Body of pancreas (tissue), 4 donors: Measurements from ENCODE around the gene RHOBTB3. TPM values are rescaled to one million over a fixed set of nuclear protein-coding genes. Genes with fewer than 3 reads are reported as not detected.

Source experiments
- ATAC-seq: fragments of 150-250 bp; one replicate; pipeline ENCODE4 v1.9.1; 2016
- DNase-seq, 4 donors: peaks; one replicate each; pipeline ENCODE4 v3.0.0-alpha.2; 2019
- H3K27ac ChIP-seq, 4 donors: fragments of 200-600 bp; sonication (generic); 1 replicate in 3 of 4; 2 replicates in 1 of 4; pipeline versions ENCODE4 v1.5.1 to v1.6.1; 2016 to 2019; ENCODE audit warnings: mild to moderate bottlenecking in 1 of 4, mixed read lengths in 1 of 4, moderate library complexity in 1 of 4
- H3K27me3 ChIP-seq, 2 donors: fragments of 200-600 bp; sonication (generic); one replicate each; pipeline ENCODE4 v1.6.0; 2016; ENCODE audit warnings: mild to moderate bottlenecking in 1 of 2
- H3K36me3 ChIP-seq, 2 donors: fragments of 200-600 bp; sonication (generic); replicated peaks in 1 of 2; 2 replicates each; pipeline ENCODE4 v1.5.1; 2016; ENCODE audit warnings: low read depth in 2 of 2; ENCODE audit not compliant: insufficient read depth in 1 of 2
- H3K4me1 ChIP-seq: fragments of 200-600 bp; sonication (generic); one replicate; pipeline ENCODE4 v1.6.0; 2016
- H3K4me3 ChIP-seq, 2 donors: fragments of 200-600 bp; sonication (generic); 1 replicate in 1 of 2; 2 replicates in 1 of 2; pipeline ENCODE4 v1.5.1; 2016 to 2019
- H3K9me3 ChIP-seq, 3 donors: fragments of 200-600 bp; sonication (generic); 1 replicate in 2 of 3; 2 replicates in 1 of 3; pipeline ENCODE4 v1.5.1; 2016
- POLR2A ChIP-seq, 3 donors: fragments of 450-650 bp; IDR thresholded peaks; one replicate each; pipeline ENCODE4 v1.6.1; 2016; ENCODE audit warnings: antibody characterized with exemption in 3 of 3, mild to moderate bottlenecking in 2 of 3
- WGBS, 2 donors: methylation state at CpG; one replicate each; pipeline ENCODE4 v1.1.5; 2017; 5-methylcytosine and 5-hydroxymethylcytosine counted together
- intact Hi-C: fragments of 100-400 bp; cut with DNase I; formaldehyde crosslinking; loops from one replicate; pipeline ENCODE4 v1.15.1; 2023
- total RNA-seq, 2 donors: library from RNA; depleted of rRNA; stranded (reverse); fragments of >200 nt; gene quantifications; one replicate each; pipeline ENCODE4 v1.1.0, GENCODE V29; 2016
- TF ChIP-seq, protein P1 (sequence below), 7 experiments: fragments of 450-650 bp in 4 of 7; fragments of 200-600 bp in 3 of 7; sonication (generic) in 3 of 7; IDR thresholded peaks; one replicate each; pipeline ENCODE4 v1.5.1; 2016 to 2019; ENCODE audit warnings: antibody characterized with exemption in 7 of 7

The RHOBTB3 gene
- total RNA-seq, 2 donors from 2014 or later, result 153 to 196 TPM

DNA sequence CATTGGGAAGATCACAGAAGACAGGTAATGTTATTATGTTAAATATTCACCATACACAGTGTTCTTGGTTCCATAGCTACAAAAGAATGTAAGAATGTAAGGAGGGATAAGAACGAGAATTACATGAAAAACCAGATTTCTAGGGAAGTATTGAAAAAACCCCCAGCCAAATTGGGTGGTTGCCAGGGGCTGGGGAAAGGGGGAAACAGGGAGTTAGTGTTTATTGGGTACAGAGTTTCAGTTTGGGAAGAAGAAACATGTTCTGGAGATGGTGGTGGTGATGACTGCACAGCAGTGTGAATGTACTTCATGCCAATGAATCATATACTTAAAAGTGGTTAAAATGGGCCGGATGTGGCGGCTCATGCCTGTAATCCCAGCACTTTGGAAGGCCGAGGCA, 51.0 kb downstream of the RHOBTB3 start:
- Histone ChIP-seq H3K4me3 (no peak overlapping the region), H3K27ac (no peak overlapping the region), H3K9me3 (no peaks in the 10 kb centered on the region), H3K4me1 (peaks cover 31% of the 10 kb centered on the region), H3K27me3 (no peaks in the 10 kb centered on the region), H3K36me3 (peaks cover 0 to 16% of the 10 kb centered on the region in 2 donors)
- 84 to 93% methylated on average over 4 of the region's 4 CpGs for WGBS, 2 donors
- no peak for TF ChIP-seq POLR2A (IDR thresholded peaks at IDR 0.05)
- TF ChIP-seq, protein P1, sequence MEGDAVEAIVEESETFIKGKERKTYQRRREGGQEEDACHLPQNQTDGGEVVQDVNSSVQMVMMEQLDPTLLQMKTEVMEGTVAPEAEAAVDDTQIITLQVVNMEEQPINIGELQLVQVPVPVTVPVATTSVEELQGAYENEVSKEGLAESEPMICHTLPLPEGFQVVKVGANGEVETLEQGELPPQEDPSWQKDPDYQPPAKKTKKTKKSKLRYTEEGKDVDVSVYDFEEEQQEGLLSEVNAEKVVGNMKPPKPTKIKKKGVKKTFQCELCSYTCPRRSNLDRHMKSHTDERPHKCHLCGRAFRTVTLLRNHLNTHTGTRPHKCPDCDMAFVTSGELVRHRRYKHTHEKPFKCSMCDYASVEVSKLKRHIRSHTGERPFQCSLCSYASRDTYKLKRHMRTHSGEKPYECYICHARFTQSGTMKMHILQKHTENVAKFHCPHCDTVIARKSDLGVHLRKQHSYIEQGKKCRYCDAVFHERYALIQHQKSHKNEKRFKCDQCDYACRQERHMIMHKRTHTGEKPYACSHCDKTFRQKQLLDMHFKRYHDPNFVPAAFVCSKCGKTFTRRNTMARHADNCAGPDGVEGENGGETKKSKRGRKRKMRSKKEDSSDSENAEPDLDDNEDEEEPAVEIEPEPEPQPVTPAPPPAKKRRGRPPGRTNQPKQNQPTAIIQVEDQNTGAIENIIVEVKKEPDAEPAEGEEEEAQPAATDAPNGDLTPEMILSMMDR (IDR thresholded peaks at IDR 0.05), result no peak
- intact Hi-C loops, result loop anchor here (2.0 kb wide), 1 partner anchor 57 kb away; no protein-coding TSS in a partner anchor
- no peak for ATAC-seq
- no peak for DNase-seq

GRCh38 chr5:95783661-95784060, 52.5 kb downstream of the RHOBTB3 start:
- H3K27me3 ChIP-seq, result no peaks in the 10 kb centered on the region
- no peak for DNase-seq
- WGBS, 2 donors, result 94% methylated on average over 3 of the region's 3 CpGs
- no peaks in the 10 kb centered on the region for H3K9me3 ChIP-seq
- no peak for ATAC-seq
- intact Hi-C loops, result loop anchor here (2.0 kb wide), 1 partner anchor 55 kb away; no protein-coding TSS in a partner anchor
- H3K36me3 ChIP-seq, result peaks cover 0 to 24% of the 10 kb centered on the region in 2 donors
- peaks cover 28% of the 10 kb centered on the region for H3K4me1 ChIP-seq
- TF ChIP-seq, protein P1 (IDR thresholded peaks at IDR 0.05), result no peak
- no peak for TF ChIP-seq POLR2A (IDR thresholded peaks at IDR 0.05)
- H3K4me3 ChIP-seq, result no peak overlapping the region
- no peak overlapping the region for H3K27ac ChIP-seq

- Histone ChIP-seq H3K9me3 (no peaks in the 10 kb centered on the region), H3K27me3 (no peaks in the 10 kb centered on the region), H3K27ac (no peak overlapping the region), H3K4me3 (no peak overlapping the region), H3K36me3 (peaks cover 0 to 26% of the 10 kb centered on the region in 2 donors), H3K4me1 (peaks cover 17% of the 10 kb centered on the region)
- intact Hi-C loops, result no loop called here
- no peak for TF ChIP-seq POLR2A (IDR thresholded peaks at IDR 0.05)
- TF ChIP-seq, protein P1 (IDR thresholded peaks at IDR 0.05), result no peak
- DNase-seq, result no peak
- WGBS, 2 donors, result 83 to 87% methylated on average over 9 of the region's 9 CpGs
- no peak for ATAC-seq
These were observed 53.6 kb downstream of the RHOBTB3 start for GRCh38 chr5:95784514-95785302.

DNA sequence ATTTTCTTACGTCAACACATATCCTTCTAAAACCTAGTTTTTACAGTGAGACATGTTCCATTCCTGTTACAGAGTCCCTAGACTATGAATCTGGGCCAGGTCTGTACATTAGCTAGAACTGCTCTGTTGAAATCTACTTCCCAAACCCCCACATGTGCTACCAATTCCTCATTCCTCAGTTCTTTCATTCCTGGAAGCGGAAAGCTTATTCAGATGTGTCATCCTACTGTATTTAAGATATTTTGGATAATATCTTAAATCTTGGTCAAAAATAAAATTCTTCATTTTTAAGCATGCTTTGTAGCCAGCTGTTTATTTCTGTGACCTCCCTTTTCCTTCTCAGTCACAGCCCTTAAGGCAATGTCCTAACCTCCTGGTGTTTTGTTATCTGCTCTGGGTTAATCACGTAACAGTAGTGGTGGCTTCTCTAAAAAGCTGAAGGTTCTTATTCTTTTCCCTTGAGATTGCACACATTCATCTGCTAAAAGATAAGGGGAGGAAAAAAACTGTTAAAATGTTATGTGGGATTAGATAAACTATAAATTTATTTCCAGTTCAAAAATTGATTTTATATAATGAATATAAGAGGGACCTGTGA, 55.8 kb downstream of the RHOBTB3 start:
- intact Hi-C loops, result no loop called here
- Histone ChIP-seq H3K4me3 (no peak overlapping the region), H3K27me3 (no peaks in the 10 kb centered on the region), H3K36me3 (peaks cover 0 to 36% of the 10 kb centered on the region in 2 donors), H3K4me1 (no peaks in the 10 kb centered on the region), H3K27ac (no peak overlapping the region), H3K9me3 (no peaks in the 10 kb centered on the region)
- DNase-seq (no peak), ATAC-seq (no peak)
- WGBS, 2 donors, result 84 to 89% methylated on average over 3 of the region's 3 CpGs
- TF ChIP-seq, protein P1 (IDR thresholded peaks at IDR 0.05), result no peak
- TF ChIP-seq POLR2A (IDR thresholded peaks at IDR 0.05), result no peak
